Measurements from ENCODE around the gene ZNRF2. TPM values are rescaled to one million over a fixed set of nuclear protein-coding genes. Genes with fewer than 3 reads are reported as not detected.
A peak's percentile ranks its signal among the peaks of the same experiment; 100 is the strongest.

Gene ZNRF2
- total and polyA plus RNA-seq, 2 of the 13 experiments (the other 11 are each of a cell fraction or from before 2014, with no cell fraction given) = 3.5 to 7.7 TPM

GRCh38 chr7:30255064-30255769 is 29.2 kb upstream of the ZNRF2 start (continued):
- TF ChIP-seq KIAA2018 (CRISPR knock-in tag; IDR thresholded peaks at IDR 0.05; ENCODE audit: borderline replicate concordance) (no peak), ZNF570 (CRISPR knock-in tag; IDR thresholded peaks at IDR 0.05; ENCODE audit: borderline replicate concordance) (no peak), FOXK1 (CRISPR knock-in tag; IDR thresholded peaks at IDR 0.05; ENCODE audit: borderline replicate concordance, low read depth) (peak; percentile 72; the same call in 1 of the 2 replicates), MLLT10 (CRISPR knock-in tag; IDR thresholded peaks at IDR 0.05) (no peak), MEF2D (CRISPR knock-in tag; IDR thresholded peaks at IDR 0.05) (peak; percentile 99), ZNF850 (CRISPR knock-in tag; conservative IDR thresholded peaks at IDR 0.05) (no peak), ZBTB49 (CRISPR knock-in tag; IDR thresholded peaks at IDR 0.05; ENCODE audit: borderline replicate concordance) (no peak), CHD4 (IDR thresholded peaks at IDR 0.05; ENCODE audit: borderline replicate concordance, low read length) (peak; percentile 92), ZNF782 (CRISPR knock-in tag; IDR thresholded peaks at IDR 0.05; ENCODE audit: borderline replicate concordance) (no peak), GLMP (CRISPR knock-in tag; IDR thresholded peaks at IDR 0.05; ENCODE audit: borderline replicate concordance) (no peak), RAD51 (IDR thresholded peaks at IDR 0.05; ENCODE audit: borderline replicate concordance) (no peak), ZNF781 (CRISPR knock-in tag; IDR thresholded peaks at IDR 0.05; ENCODE audit: borderline replicate concordance, not compliant biosample characterization) (no peak), HMGA1 (CRISPR knock-in tag; conservative IDR thresholded peaks at IDR 0.05) (no peak), EHMT2 (IDR thresholded peaks at IDR 0.05; ENCODE audit: borderline replicate concordance, low read depth, low read length) (peak; percentile 89; the same call in 1 of the 2 replicates), EP300 (IDR thresholded peaks at IDR 0.05; ENCODE audit: low read depth in 2 of 2, low read length in 2 of 2) (peak; percentile 33 to 84; a peak in 2 of 4 replicates), EP300 (CRISPR knock-in tag; IDR thresholded peaks at IDR 0.05; ENCODE audit: borderline replicate concordance) (peak; percentile 75), ZSCAN21 (CRISPR knock-in tag; IDR thresholded peaks at IDR 0.05; ENCODE audit: borderline replicate concordance) (no peak)

All from HepG2 (cell line).